Measurements from ENCODE around the gene KRT25. TPM values are rescaled to one million over a fixed set of nuclear protein-coding genes. Genes with fewer than 3 reads are reported as not detected.

KRT25 gene
- total and polyA plus RNA-seq, 2 donors (not counting 3 experiments of a cell fraction or from before 2014, with no cell fraction given), result not detected

DNA sequence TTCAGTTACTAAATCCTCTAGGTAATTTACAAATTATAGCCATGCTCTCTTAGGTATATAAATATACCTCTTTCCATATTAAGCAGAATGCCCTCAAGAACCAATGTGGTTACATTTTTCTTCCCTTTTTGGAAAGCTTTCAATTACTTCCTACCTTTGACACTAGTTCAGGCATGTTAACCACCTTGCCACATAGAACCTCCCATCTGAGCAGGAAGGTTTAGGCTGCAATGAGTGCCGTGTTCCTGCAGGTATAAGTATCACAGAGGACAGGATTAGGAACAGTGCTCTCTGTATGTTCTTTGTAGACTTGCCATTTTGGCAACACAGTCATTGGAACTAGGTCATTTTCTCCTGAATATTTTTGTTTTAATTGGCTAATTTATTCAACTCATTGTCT, 20.1 kb downstream of the KRT25 start:
- Histone ChIP-seq H3K27me3 (ENCODE audit: control insufficient read depth in 2 of 2, insufficient read depth in 2 of 2, low read length in 2 of 2) (peaks cover 4 to 7% of the 10 kb centered on the region in 2 experiments), H3K9ac (replicated peaks; ENCODE audit: extremely low read depth, insufficient read depth, low read length) (no peak overlapping the region), H3K9me3 (replicated peaks; ENCODE audit: control insufficient read depth, insufficient read depth, low read length) (no peaks in the 10 kb centered on the region), H4K20me1 (replicated peaks; ENCODE audit: control insufficient read depth, extremely low read depth, insufficient read depth, low read length) (no peaks in the 10 kb centered on the region), H3K79me2 (ENCODE audit: control insufficient read depth, insufficient read depth, low read length) (no peaks in the 10 kb centered on the region), H3K4me2 (ENCODE audit: insufficient read depth, low read length) (no peak overlapping the region), H3K9me1 (replicated peaks; ENCODE audit: control insufficient read depth, extremely low read depth, insufficient read depth, low read length) (no peaks in the 10 kb centered on the region), H3K36me3 (ENCODE audit: control insufficient read depth in 2 of 2, extremely low read depth in 1 of 2, insufficient read depth in 2 of 2, low read length in 2 of 2) (no peaks in the 10 kb centered on the region), H2AFZ (ENCODE audit: low read depth, low read length) (no peak overlapping the region), H3K4me1 (ENCODE audit: control insufficient read depth, extremely low read depth, insufficient read depth, low read length) (no peaks in the 10 kb centered on the region), H3K4me3 (replicated peaks in 1 of 3; ENCODE audit: insufficient read depth in 1 of 3, low read depth in 1 of 3, low read length in 3 of 3) (no peak overlapping the region), H3K27ac (ENCODE audit: insufficient read depth, low read depth, low read length) (no peak overlapping the region)
- DNase-seq (ENCODE audit: low read depth, low spot score) (no peak), FAIRE-seq (no peak)
- intact Hi-C loops (cut with micrococcal nuclease), result no loop called here
- no peak for TF ChIP-seq POLR2AphosphoS5 (IDR thresholded peaks at IDR 0.05; ENCODE audit: insufficient read depth, low read depth, low read length)
- TF ChIP-seq FOS (IDR thresholded peaks at IDR 0.05; ENCODE audit: borderline replicate concordance, insufficient read depth, low read length), result no peak
- no peak for TF ChIP-seq EZH2 (IDR thresholded peaks at IDR 0.05; ENCODE audit: borderline replicate concordance, low read depth, low read length, severe bottlenecking)
- TF ChIP-seq POLR2A (IDR thresholded peaks at IDR 0.05; ENCODE audit: low read depth, low read length), result no peak
- TF ChIP-seq, protein P1, sequence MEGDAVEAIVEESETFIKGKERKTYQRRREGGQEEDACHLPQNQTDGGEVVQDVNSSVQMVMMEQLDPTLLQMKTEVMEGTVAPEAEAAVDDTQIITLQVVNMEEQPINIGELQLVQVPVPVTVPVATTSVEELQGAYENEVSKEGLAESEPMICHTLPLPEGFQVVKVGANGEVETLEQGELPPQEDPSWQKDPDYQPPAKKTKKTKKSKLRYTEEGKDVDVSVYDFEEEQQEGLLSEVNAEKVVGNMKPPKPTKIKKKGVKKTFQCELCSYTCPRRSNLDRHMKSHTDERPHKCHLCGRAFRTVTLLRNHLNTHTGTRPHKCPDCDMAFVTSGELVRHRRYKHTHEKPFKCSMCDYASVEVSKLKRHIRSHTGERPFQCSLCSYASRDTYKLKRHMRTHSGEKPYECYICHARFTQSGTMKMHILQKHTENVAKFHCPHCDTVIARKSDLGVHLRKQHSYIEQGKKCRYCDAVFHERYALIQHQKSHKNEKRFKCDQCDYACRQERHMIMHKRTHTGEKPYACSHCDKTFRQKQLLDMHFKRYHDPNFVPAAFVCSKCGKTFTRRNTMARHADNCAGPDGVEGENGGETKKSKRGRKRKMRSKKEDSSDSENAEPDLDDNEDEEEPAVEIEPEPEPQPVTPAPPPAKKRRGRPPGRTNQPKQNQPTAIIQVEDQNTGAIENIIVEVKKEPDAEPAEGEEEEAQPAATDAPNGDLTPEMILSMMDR (IDR thresholded peaks at IDR 0.05; ENCODE audit: extremely low read depth in 1 of 2, insufficient read depth in 1 of 2, low read depth in 1 of 2, low read length in 2 of 2), result no peak
- TF ChIP-seq, protein P2, sequence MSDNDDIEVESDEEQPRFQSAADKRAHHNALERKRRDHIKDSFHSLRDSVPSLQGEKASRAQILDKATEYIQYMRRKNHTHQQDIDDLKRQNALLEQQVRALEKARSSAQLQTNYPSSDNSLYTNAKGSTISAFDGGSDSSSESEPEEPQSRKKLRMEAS (IDR thresholded peaks at IDR 0.05; ENCODE audit: insufficient read depth, insufficient read length), result no peak
- TF ChIP-seq MYC (IDR thresholded peaks at IDR 0.05; ENCODE audit: low read depth, low read length), result no peak
- no TSS peak for BruUV-seq (replicated peaks)
- dilution Hi-C loops (cut with MboI; ENCODE audit: extremely low pct_ligation_motif_present, low sequenced_read_pairs), result no loop called here
- ChIA-PET POLR2A (no interaction called here), CTCF (no interaction called here)

All from endothelial cell of umbilical vein (primary cell).